ENCODE data around the gene METTL16. TPM values are rescaled to one million over a fixed set of nuclear protein-coding genes. Genes with fewer than 3 reads are reported as not detected.

The METTL16 gene
- total and polyA plus RNA-seq, 9 of the 15 experiments (the other 6 are each of a cell fraction or from before 2014, with no cell fraction given) = 12.1 to 30.5 (median 19.8) TPM

- peaks cover 29% of the 10 kb centered on the region; the same call in 2 of the 3 replicates for H3K36me3 ChIP-seq (ENCODE audit: control insufficient read depth, insufficient read depth, low read length)
- POLR2A ChIA-PET = no interaction called here
- H3K4me3 ChIP-seq = no peak overlapping the region
- H3K27ac ChIP-seq (ENCODE audit: extremely low read depth, low read depth, low read length) = no peak overlapping the region
- intact Hi-C loops (cut with micrococcal nuclease) = no loop called here
- H3K27me3 ChIP-seq (ENCODE audit: control insufficient read depth in 2 of 2, insufficient read depth in 2 of 2, low read length in 2 of 2) = no peaks in the 10 kb centered on the region
- CTCF ChIA-PET (ENCODE audit: low intra/inter-chr PET ratio) = no interaction called here
- WGBS (ENCODE audit: insufficient coverage, low coverage, missing lambda C conversion rate) = 87% methylated on average over 2 of the region's 2 CpGs
- ATAC-seq = no peak
- FAIRE-seq = no peak
- no peak overlapping the region for H2AFZ ChIP-seq (ENCODE audit: low read depth, low read length)
- no peak overlapping the region for H3K9ac ChIP-seq (ENCODE audit: insufficient read depth in 1 of 2, low read depth in 2 of 2, low read length in 2 of 2)
- no peaks in the 10 kb centered on the region for H3K9me1 ChIP-seq (ENCODE audit: control insufficient read depth, insufficient read depth, low read length)
- 0 out of 5 replicates have a peak, but pooled peaks cover 0 to 3% of the 10 kb centered on the region in 2 experiments for H3K4me1 ChIP-seq (replicated peaks in 1 of 2; ENCODE audit: control insufficient read depth in 2 of 2, insufficient read depth in 2 of 2, low read length in 2 of 2)
- H3K9me3 ChIP-seq (replicated peaks; ENCODE audit: control insufficient read depth, insufficient read depth, low read depth, low read length) = no peaks in the 10 kb centered on the region
- peaks cover 3% of the 10 kb centered on the region; the same call in 1 of the 2 replicates for H4K20me1 ChIP-seq (replicated peaks; ENCODE audit: control insufficient read depth, insufficient read depth, low read length)
- no TSS peak for BruUV-seq (replicated peaks)
- peaks cover 57% of the 10 kb centered on the region for H3K79me2 ChIP-seq (ENCODE audit: control insufficient read depth, insufficient read depth, low read length)
- in situ Hi-C loops (cut with MboI) = no loop called here
- no peak overlapping the region for H3K4me2 ChIP-seq (ENCODE audit: insufficient read depth, low read length)
- DNase-seq (ENCODE audit: extremely low read depth in 1 of 4, low spot score in 3 of 4) = no peak
- TF ChIP-seq PTRF (tag; IDR thresholded peaks at IDR 0.05) (no peak), BCL6 (CRISPR knock-in tag; IDR thresholded peaks at IDR 0.05) (no peak), ZNF57 (CRISPR knock-in tag; IDR thresholded peaks at IDR 0.05) (no peak), CHD7 (IDR thresholded peaks at IDR 0.05; ENCODE audit: low read depth, low read length) (no peak), EGR1 (conservative IDR thresholded peaks at IDR 0.05) (no peak), ZBTB11 (CRISPR knock-in tag; IDR thresholded peaks at IDR 0.05) (no peak), HEY1 (CRISPR knock-in tag; IDR thresholded peaks at IDR 0.05; ENCODE audit: borderline replicate concordance) (no peak)
These were observed 29.9 kb downstream of the METTL16 start for GRCh38 chr17:2481760-2482159.

Data from K562 (cell line).